DOHH2 (cell line): ENCODE results near the gene PKN1.
A peak's percentile ranks its signal among the peaks of the same experiment; 100 is the strongest.

ENCODE experiments used
- H3F3A ChIP-seq: fragments of 200-600 bp; sonication (generic), shearing (Covaris generic); 2 replicates; pipeline ENCODE4 v1.6.0; 2016; ENCODE audit warnings: antibody characterized with exemption, mild to moderate bottlenecking; ENCODE audit not compliant: control insufficient read depth, insufficient read depth
- H3K27ac ChIP-seq: fragments of 200-600 bp; sonication (generic); 2 replicates; pipeline ENCODE4 v1.5.1; 2014; ENCODE audit warnings: low read depth, mild to moderate bottlenecking, low read length, moderate library complexity
- H3K27me3 ChIP-seq: fragments of 200-600 bp; sonication (generic); 2 replicates; pipeline ENCODE4 v1.6.1; 2014; ENCODE audit warnings: mild to moderate bottlenecking, low read length, mixed read lengths; ENCODE audit not compliant: control insufficient read depth
- H3K36me3 ChIP-seq: fragments of 200-600 bp; sonication (generic); 2 replicates; pipeline ENCODE4 v1.6.1; 2014; ENCODE audit warnings: mild to moderate bottlenecking, low read length, moderate library complexity, mixed read lengths; ENCODE audit not compliant: control insufficient read depth
- H3K4me1 ChIP-seq: fragments of 200-600 bp; sonication (generic); 2 replicates; pipeline ENCODE4 v1.6.1; 2014; ENCODE audit warnings: mild to moderate bottlenecking, low read length, mixed read lengths; ENCODE audit not compliant: control insufficient read depth
- H3K4me2 ChIP-seq: fragments of 200-600 bp; sonication (generic); 2 replicates; pipeline ENCODE4 v1.6.0; 2014; ENCODE audit warnings: mild to moderate bottlenecking, low read length, moderate library complexity
- H3K4me3 ChIP-seq: fragments of 200-600 bp; sonication (generic); 2 replicates; pipeline ENCODE4 v1.5.1; 2014; ENCODE audit warnings: mild to moderate bottlenecking, low read length, mixed read lengths
- H3K79me2 ChIP-seq: fragments of 200-600 bp; sonication (generic); 2 replicates; pipeline ENCODE4 v1.6.1; 2014; ENCODE audit warnings: mild to moderate bottlenecking, low read length, mixed read lengths; ENCODE audit not compliant: control insufficient read depth
- H3K9me2 ChIP-seq: fragments of 200-600 bp; sonication (generic); replicated peaks from 2 replicates; pipeline ENCODE4 v1.6.1; 2014; ENCODE audit warnings: mild to moderate bottlenecking, low read length, mixed read lengths; ENCODE audit not compliant: control insufficient read depth
- H3K9me3 ChIP-seq: fragments of 200-600 bp; sonication (generic); 2 replicates; pipeline ENCODE4 v1.6.1; 2014; ENCODE audit warnings: antibody characterized with exemption, low read length, mixed read lengths; ENCODE audit not compliant: control insufficient read depth, insufficient read depth
- H4K20me1 ChIP-seq: fragments of 200-600 bp; sonication (generic); 2 replicates; pipeline ENCODE4 v1.6.0; 2014; ENCODE audit warnings: low read depth, mild to moderate bottlenecking, antibody characterized with exemption, low read length, moderate library complexity; ENCODE audit not compliant: control insufficient read depth, insufficient read depth
- EZH2phosphoT487 ChIP-seq: fragments of 200-600 bp; sonication (generic); IDR thresholded peaks from 2 replicates; pipeline ENCODE4 v1.6.1; 2017; ENCODE audit warnings: borderline replicate concordance, mild to moderate bottlenecking, antibody characterized with exemption, low read length, moderate library complexity, mixed read lengths
- TF ChIP-seq, protein P1 (sequence below): fragments of 200-600 bp; sonication (generic); IDR thresholded peaks from one replicate; pipeline ENCODE4 v1.5.1; 2014; ENCODE audit warnings: antibody characterized with exemption, mild to moderate bottlenecking, low read depth, low read length; ENCODE audit not compliant: poor library complexity, severe bottlenecking

The PKN1 gene

GRCh38 chr19:14404312-14404711 lies 28.8 kb upstream of the PKN1 start:
- Histone ChIP-seq H3K9me2 (no peaks in the 10 kb centered on the region), H3K4me3 (no peak overlapping the region), H4K20me1 (0 out of 2 replicates have a peak, but pooled peaks cover 3% of the 10 kb centered on the region), H3K27me3 (no peaks in the 10 kb centered on the region), H3F3A (peaks cover 29% of the 10 kb centered on the region), H3K79me2 (no peaks in the 10 kb centered on the region), H3K9me3 (no peaks in the 10 kb centered on the region), H3K4me2 (no peak overlapping the region), H3K27ac (no peak overlapping the region), H3K36me3 (peaks cover 31% of the 10 kb centered on the region), H3K4me1 (peaks cover 40% of the 10 kb centered on the region)
- TF ChIP-seq, protein P1, sequence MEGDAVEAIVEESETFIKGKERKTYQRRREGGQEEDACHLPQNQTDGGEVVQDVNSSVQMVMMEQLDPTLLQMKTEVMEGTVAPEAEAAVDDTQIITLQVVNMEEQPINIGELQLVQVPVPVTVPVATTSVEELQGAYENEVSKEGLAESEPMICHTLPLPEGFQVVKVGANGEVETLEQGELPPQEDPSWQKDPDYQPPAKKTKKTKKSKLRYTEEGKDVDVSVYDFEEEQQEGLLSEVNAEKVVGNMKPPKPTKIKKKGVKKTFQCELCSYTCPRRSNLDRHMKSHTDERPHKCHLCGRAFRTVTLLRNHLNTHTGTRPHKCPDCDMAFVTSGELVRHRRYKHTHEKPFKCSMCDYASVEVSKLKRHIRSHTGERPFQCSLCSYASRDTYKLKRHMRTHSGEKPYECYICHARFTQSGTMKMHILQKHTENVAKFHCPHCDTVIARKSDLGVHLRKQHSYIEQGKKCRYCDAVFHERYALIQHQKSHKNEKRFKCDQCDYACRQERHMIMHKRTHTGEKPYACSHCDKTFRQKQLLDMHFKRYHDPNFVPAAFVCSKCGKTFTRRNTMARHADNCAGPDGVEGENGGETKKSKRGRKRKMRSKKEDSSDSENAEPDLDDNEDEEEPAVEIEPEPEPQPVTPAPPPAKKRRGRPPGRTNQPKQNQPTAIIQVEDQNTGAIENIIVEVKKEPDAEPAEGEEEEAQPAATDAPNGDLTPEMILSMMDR = no peak
- no peak for TF ChIP-seq EZH2phosphoT487

DNA sequence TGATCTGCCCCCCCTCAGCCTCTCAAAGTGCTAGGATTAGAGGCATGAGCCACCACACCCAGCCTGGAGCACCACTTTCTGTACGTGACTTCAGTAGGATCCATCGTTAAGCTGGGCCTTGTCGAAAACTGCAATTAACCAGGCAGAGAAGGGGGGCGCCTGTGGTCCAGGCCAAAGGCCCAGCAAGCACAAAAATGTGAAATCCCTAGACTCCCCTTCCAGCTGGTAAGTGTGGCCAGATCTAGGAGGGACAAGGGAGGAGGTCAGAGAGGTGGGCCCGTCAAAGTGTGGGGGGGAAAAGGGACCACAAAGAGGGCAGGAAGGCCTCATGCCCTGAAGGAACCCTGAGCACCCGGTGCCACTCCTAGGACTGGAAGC lies 27.7 kb upstream of the PKN1 start:
- Histone ChIP-seq H3K9me2 (no peaks in the 10 kb centered on the region), H3K4me3 (peak overlapping the region; percentile 34), H4K20me1 (0 out of 2 replicates have a peak, but pooled peaks cover 5% of the 10 kb centered on the region), H3K9me3 (no peaks in the 10 kb centered on the region), H3K27ac (no peak overlapping the region), H3K4me1 (peaks cover 39% of the 10 kb centered on the region), H3K27me3 (no peaks in the 10 kb centered on the region), H3K4me2 (peak overlapping the region; percentile 29; the same call in 1 of the 2 replicates), H3K79me2 (no peaks in the 10 kb centered on the region), H3F3A (peaks cover 36% of the 10 kb centered on the region), H3K36me3 (peaks cover 41% of the 10 kb centered on the region)
- TF ChIP-seq EZH2phosphoT487 = no peak
- TF ChIP-seq, protein P1 = no peak

DNA sequence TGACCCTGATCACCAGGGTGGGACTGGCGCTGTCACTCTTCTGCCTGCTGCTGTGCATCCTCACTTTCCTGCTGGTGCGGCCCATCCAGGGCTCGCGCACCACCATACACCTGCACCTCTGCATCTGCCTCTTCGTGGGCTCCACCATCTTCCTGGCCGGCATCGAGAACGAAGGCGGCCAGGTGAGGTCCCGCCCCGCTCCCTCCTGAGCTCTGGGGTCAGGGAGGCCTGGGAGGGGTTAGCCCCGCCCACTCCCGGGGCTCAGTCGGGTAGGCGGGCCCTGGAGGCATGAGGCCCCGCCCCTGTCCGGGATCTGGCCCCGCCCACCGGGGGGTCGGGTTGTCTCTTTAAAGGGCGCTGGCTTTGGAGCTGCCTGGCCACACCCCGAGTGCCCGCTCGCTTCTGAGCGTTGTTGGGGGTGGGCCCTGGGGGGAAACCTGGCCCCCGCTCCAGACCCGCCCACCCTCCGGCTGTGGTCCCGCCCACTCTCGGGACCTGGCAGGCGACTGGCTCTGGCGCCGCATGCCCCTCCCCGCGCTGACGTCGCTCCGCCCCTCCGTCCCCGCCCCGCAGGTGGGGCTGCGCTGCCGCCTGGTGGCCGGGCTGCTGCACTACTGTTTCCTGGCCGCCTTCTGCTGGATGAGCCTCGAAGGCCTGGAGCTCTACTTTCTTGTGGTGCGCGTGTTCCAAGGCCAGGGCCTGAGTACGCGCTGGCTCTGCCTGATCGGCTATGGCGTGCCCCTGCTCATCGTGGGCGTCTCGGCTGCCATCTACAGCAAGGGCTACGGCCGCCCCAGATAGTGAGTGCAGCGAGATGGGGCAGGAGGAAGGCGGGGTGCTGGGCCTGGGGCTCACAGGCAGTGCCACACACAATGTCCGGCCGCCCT lies 27.1 kb upstream of the PKN1 start:
- H4K20me1 ChIP-seq = peaks cover 7% of the 10 kb centered on the region; the same call in 1 of the 2 replicates
- H3K4me1 ChIP-seq = peaks cover 33% of the 10 kb centered on the region
- peak overlapping the region; percentile 34 for H3K4me3 ChIP-seq
- peak overlapping the region; percentile 29 for H3K4me2 ChIP-seq
- H3K27ac ChIP-seq = no peak overlapping the region
- H3K36me3 ChIP-seq = peaks cover 47% of the 10 kb centered on the region
- H3F3A ChIP-seq = peaks cover 40% of the 10 kb centered on the region
- H3K27me3 ChIP-seq = no peaks in the 10 kb centered on the region
- H3K9me3 ChIP-seq = no peaks in the 10 kb centered on the region
- H3K79me2 ChIP-seq = peaks cover 3% of the 10 kb centered on the region
- TF ChIP-seq, protein P1 = peak; percentile 41
- no peak for TF ChIP-seq EZH2phosphoT487
- no peaks in the 10 kb centered on the region for H3K9me2 ChIP-seq
